Stimulated activated naive B cell treated with anti-CD40 and anti-IgM and Interleukin-4, amounts not matched to agents 10 μg/mL and 1 μg/mL and 100 μg/mL, for 72 hours (primary cell): ENCODE results near the gene LARGE1.

ENCODE experiments used
- ATAC-seq, 2 donors: fragments of 150-1000 bp; cut with Tn5 transposase; replicated peaks; 2 replicates each; pipeline ENCODE4 v1.10.0; 2021; ENCODE audit warnings: moderate library complexity in 1 of 2
- DNase-seq: peaks from one replicate; pipeline ENCODE4 v3.0.0; 2021
- H3K27ac Mint-ChIP-seq: one replicate; pipeline ENCODE4 v1.8.0; 2022; ENCODE audit warnings: mild to moderate bottlenecking, mixed read lengths
- H3K27me3 Mint-ChIP-seq, 2 donors: one replicate each; pipeline ENCODE4 v1.8.0; 2022; ENCODE audit warnings: mixed read lengths in 2 of 2
- H3K36me3 Mint-ChIP-seq, 2 donors: one replicate each; pipeline ENCODE4 v1.8.0; 2022; ENCODE audit warnings: mixed read lengths in 2 of 2, mild to moderate bottlenecking in 1 of 2
- H3K4me1 Mint-ChIP-seq, 2 donors: one replicate each; pipeline ENCODE4 v1.8.0; 2022; ENCODE audit warnings: mixed read lengths in 2 of 2, mild to moderate bottlenecking in 1 of 2
- H3K4me3 Mint-ChIP-seq, 2 donors: one replicate each; pipeline ENCODE4 v1.8.0; 2022; ENCODE audit warnings: mild to moderate bottlenecking in 2 of 2, mixed read lengths in 2 of 2, moderate library complexity in 1 of 2
- H3K9me3 Mint-ChIP-seq, 2 donors: one replicate each; pipeline ENCODE4 v1.8.0; 2022; ENCODE audit warnings: mixed read lengths in 2 of 2, mild to moderate bottlenecking in 1 of 2

LARGE1 gene

DNA sequence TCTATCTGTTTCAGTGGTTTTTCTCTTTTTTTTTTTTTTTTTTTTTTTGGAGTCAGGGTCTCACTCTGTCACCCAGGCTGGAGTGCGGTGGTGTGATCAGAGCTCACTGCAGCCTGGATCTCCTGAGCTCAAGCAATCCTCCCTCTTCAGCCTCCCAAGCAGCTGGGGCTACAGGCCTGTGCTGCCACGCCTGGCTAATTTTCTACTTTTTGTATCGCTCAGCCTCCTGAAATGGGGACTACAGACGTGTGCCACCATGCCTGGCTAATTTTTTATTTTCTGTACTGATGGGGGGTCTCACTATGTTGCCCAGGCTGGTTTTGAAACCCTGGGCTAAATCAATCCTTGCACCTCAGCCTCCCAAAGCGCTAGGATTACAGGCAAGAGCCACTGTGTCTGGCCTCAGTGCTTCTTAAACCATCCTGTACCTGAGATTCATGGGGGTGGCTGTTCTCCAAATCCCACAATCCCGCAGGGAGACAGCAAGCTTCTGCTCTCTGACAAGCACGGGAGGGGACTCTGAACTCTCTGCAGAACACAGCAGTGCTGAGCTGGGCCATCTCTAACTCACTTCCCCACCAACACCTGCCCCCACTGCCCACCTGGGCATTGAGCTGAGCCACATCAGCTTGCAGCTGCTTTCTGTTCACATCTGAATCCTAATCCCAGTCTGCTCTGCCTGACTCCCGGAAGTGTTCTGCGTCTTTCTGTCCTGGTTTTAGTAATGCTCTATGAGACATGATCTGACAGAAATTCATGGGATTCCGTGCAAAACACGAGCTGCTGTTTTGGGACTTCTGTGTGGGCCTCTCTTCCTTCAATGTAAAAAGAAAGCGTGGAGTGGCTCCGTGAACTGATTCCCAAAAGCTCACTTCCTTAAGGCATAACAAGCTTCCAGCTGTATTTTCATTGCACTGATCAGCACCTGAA is 400.0 kb downstream of the LARGE1 start:
- Mint-ChIP-seq H3K4me1 (peaks cover 40 to 63% of the 10 kb centered on the region in 2 donors), H3K36me3 (peaks cover 8 to 18% of the 10 kb centered on the region in 2 donors), H3K9me3 (no peaks in the 10 kb centered on the region), H3K27me3 (no peaks in the 10 kb centered on the region), H3K4me3 (peak overlapping the region; percentile 47 to 62), H3K27ac (peak overlapping the region; percentile 70)
- no peak for DNase-seq
- peak; percentile 40 to 49 for ATAC-seq

DNA sequence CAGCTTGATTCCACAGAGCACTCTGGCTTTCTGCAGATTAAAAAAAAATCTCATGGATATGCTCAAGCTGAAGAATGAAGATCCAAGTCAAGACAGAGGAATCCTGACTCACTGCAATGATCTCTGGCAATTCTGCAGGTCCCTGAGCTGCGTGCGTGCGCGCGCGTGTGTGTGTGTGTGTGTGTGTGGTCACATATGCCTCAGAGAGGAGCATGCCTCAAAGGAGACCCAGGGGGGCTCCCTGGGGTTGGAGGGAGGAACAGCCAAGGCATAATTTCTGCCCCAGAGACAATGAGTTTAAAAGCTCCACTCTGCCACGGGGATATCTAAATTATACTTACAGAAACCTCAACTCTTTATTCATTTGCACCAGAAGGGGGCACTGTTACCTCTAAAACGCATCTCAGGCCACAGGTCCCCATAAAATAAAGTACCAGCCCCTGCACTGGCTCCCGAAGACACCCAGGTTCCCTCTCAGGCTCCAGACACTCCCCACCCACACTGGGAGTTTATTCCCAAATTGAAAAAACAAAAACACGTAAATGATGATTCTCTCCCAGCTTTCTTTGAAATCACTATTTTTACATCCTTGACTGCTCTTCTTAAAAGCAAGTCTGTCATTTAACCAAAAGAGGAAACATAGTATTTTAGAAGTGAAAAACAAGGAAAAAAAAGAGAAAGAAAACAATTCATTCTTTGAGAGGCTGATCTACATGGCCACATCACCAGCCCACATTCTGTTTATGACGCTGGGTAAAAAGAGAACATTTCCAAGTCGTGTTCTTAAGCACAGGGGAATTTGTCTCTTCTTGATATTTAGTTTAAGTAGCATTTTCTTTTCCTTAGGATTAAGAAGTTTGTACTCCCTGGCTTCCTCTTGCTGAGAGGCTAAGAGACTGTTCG is 401.0 kb downstream of the LARGE1 start:
- Mint-ChIP-seq H3K27ac (peak overlapping the region; percentile 70), H3K4me3 (peak overlapping the region; percentile 62), H3K27me3 (no peaks in the 10 kb centered on the region), H3K4me1 (peaks cover 32 to 54% of the 10 kb centered on the region in 2 donors), H3K36me3 (peaks cover 8 to 18% of the 10 kb centered on the region in 2 donors), H3K9me3 (no peaks in the 10 kb centered on the region)
- ATAC-seq = peak; percentile 69 to 73
- DNase-seq = peak; percentile 38

DNA sequence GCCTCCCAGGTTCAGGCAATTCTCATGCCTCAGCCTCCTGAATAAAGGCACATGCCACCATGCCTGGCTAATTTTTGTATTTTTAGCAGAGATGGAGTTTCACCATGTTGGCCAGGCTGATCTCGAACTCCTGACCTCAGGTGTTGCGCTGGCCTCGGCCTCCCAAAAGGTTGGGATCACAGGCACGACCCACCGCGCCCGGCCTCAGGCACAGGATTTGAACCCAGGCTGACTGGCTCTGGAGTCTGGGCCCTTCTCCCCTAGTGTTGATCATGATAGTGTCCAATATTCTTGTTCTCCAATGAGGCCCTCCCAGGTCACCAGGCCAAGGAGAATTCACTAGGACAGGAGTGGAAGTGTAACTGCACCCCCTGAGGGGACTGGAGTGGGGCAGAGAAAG is 401.9 kb downstream of the LARGE1 start:
- H3K27ac Mint-ChIP-seq = peak overlapping the region; percentile 53
- H3K4me1 Mint-ChIP-seq = peaks cover 30 to 45% of the 10 kb centered on the region in 2 donors
- no peak overlapping the region for H3K4me3 Mint-ChIP-seq
- H3K36me3 Mint-ChIP-seq = peaks cover 8 to 18% of the 10 kb centered on the region in 2 donors
- no peaks in the 10 kb centered on the region for H3K9me3 Mint-ChIP-seq
- ATAC-seq (no peak), DNase-seq (no peak)
- no peaks in the 10 kb centered on the region for H3K27me3 Mint-ChIP-seq

DNA sequence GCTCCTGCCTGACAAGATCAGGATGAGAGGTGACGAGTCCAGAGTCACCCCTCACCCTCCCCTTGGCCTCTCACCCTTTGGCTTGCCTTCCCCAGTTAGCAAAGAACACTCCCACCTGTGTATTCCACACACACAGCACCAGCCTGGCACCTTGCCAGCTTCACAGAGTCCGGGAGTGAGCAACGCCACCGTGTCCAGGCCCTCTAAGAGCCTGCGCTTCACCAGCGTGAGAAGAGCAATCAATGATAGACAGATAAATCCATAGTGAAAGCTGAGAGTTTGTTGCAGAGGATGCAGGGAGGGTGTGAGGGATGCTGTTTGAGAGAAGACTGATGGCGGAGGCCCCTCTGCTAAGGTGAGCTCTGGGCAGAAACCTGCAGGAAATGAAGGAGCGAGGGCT is 404.5 kb downstream of the LARGE1 start:
- Mint-ChIP-seq H3K4me3 (no peak overlapping the region), H3K27ac (no peak overlapping the region), H3K4me1 (peaks cover 17 to 21% of the 10 kb centered on the region in 2 donors), H3K9me3 (no peaks in the 10 kb centered on the region), H3K36me3 (peaks cover under 1% of the 10 kb centered on the region in 2 donors), H3K27me3 (no peaks in the 10 kb centered on the region)
- ATAC-seq (no peak), DNase-seq (no peak)

DNA sequence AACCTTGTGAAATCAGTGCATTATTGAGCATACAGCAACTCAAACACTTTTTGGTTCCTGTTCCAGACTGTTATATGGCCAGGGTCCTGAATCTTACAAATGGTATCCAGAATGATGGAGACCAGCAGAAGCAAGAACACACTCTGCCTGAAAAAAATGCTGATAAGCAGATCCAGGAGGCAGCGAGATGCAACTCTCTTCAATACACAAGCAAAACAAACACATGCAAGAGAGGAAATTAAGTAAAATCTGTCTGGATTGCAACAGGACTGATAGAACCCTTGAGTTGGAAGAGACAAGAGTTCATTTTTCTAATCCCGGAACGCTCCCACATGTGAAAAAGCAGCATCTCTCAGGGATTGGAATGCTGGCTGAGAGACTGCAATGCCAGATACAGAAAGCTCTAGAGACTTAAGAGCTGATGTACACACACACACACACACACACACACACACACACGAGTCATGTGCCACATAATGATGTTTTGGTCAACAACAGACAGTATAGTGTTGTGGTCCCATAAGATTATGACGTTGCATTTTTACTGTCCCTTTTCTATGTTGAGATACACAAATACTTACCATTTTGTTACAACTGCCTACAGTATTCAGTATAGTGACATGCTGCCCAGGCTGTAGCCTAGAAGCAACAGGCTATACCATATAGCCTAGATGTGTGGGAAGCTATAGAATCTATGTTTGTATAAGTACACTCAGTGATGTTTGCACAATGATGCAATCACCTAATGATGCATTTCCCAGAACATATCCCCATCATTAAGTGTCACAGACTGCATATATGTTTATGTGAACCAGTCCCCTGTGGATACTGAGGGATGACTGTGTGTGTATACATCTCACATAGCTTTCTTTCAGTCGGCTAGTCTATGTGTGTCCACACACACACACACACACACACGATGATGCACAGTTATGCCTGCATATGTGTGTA is 406.6 kb downstream of the LARGE1 start:
- ATAC-seq = no peak
- no peaks in the 10 kb centered on the region for H3K9me3 Mint-ChIP-seq
- no peak overlapping the region for H3K4me3 Mint-ChIP-seq
- H3K36me3 Mint-ChIP-seq = peaks cover 1 to 3% of the 10 kb centered on the region in 2 donors
- H3K27me3 Mint-ChIP-seq = no peaks in the 10 kb centered on the region
- DNase-seq = no peak
- H3K4me1 Mint-ChIP-seq = peaks cover 0 to 3% of the 10 kb centered on the region in 2 donors
- no peak overlapping the region for H3K27ac Mint-ChIP-seq

DNA sequence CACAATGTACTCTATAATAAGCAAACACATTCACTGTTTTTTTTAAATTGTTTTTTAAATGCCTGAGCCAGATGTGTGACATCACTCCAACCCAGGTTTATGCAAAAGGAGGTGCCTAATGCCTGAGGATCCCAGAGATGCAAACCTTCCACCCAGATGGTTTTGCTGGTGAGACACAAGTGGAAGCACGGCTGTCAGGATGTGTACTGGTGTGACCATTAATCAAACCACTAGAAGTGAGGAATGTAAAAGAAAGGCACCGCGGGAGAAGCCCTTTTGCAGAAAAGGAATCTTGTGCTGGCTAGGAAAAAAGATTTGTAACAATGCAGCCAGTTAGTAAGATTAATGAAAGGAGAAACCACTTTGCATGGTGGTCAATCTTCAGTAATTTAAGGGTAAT is 407.4 kb downstream of the LARGE1 start:
- Mint-ChIP-seq H3K27ac (no peak overlapping the region), H3K36me3 (peaks cover 3 to 4% of the 10 kb centered on the region in 2 donors), H3K4me3 (no peak overlapping the region), H3K9me3 (no peaks in the 10 kb centered on the region), H3K27me3 (no peaks in the 10 kb centered on the region), H3K4me1 (peaks cover 0 to 5% of the 10 kb centered on the region in 2 donors)
- DNase-seq (no peak), ATAC-seq (no peak)

DNA sequence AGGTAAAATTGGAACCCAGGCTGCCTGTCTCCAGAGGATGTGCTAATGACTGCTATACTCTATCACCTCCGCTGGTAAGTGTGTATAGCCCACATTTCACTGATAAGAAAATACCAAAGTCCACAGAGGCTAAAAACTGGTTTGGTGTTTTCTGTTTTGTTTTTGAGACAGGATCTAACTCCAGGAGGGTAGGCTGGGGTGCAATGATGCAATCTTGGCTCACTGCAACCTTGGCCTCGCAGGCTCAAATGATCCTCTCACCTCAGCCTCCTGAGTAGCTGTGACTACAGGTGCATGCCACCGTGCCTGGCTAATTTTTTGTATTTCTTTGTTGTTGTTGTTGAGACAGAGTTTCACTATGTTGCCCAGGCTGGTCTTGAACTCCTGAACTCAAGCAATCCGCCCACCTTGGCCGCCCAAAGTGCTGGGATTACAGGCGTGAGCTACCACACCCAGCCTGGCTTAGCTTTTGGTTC is 409.8 kb downstream of the LARGE1 start:
- Mint-ChIP-seq H3K4me1 (peaks cover 0 to 8% of the 10 kb centered on the region in 2 donors), H3K27ac (no peak overlapping the region), H3K9me3 (no peaks in the 10 kb centered on the region), H3K4me3 (no peak overlapping the region), H3K27me3 (no peaks in the 10 kb centered on the region), H3K36me3 (peaks cover 3 to 4% of the 10 kb centered on the region in 2 donors)
- DNase-seq (no peak), ATAC-seq (no peak)

DNA sequence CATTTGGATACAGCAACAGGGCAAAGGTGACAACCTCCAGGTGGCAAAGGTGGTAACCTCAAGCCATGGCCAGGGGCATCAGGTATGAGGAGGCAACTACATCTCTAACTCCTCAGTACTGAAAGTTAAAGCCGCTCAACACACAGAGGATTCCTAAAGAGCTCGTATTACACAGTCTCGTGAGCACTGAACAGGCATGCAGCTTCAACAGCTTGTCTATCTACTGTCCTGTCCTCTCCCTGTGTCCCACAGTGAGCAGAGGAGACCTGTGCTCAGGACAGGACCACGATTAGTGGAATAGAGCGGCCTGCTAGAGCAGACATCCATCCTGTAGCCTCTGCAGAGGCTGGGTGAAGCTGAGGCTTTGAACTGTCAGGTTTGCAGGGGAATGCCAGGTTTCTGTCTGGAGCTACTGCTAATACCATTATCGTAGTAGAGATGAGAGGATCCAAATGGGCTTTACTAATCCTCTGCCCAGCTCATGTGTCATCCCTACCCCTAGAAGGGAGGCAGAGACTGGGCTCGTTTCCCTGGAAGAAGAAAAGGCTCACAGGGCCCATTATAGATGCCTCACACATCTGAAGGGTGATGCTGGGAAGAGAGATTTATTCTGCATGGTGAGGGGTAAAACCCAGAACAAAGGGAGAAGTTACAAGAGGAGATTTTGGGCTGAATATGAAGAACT is 415.2 kb downstream of the LARGE1 start:
- Mint-ChIP-seq H3K36me3 (peaks cover 6 to 16% of the 10 kb centered on the region in 2 donors), H3K9me3 (no peaks in the 10 kb centered on the region), H3K27ac (no peak overlapping the region), H3K4me3 (no peak overlapping the region), H3K4me1 (peaks cover 0 to 17% of the 10 kb centered on the region in 2 donors), H3K27me3 (peaks cover 0 to 8% of the 10 kb centered on the region in 2 donors)
- no peak for ATAC-seq
- no peak for DNase-seq

DNA sequence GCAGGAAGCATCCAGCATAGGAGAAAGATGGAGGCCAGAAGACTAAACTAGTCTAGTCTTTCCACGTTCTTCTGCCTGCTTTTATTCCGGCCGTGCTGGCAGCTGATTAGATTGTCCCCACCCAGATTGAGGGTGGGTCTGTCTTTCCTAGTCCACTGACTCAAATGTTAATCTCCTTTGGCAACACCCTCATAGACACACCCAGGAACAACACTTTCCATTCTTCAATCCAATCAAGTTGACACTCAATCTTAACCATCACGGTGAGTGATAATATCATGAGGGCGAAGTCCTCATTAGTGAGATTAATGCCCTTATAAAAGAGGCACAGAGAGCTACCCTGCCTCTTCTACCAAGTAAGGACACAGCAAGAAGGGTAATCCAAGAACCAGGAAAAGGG is 424.2 kb downstream of the LARGE1 start:
- H3K4me1 Mint-ChIP-seq = peaks cover 9 to 11% of the 10 kb centered on the region in 2 donors
- H3K27me3 Mint-ChIP-seq = peaks cover 0 to 7% of the 10 kb centered on the region in 2 donors
- H3K36me3 Mint-ChIP-seq = peaks cover 3 to 9% of the 10 kb centered on the region in 2 donors
- DNase-seq (no peak), ATAC-seq (no peak)
- H3K4me3 Mint-ChIP-seq = no peak overlapping the region
- H3K27ac Mint-ChIP-seq = no peak overlapping the region
- no peaks in the 10 kb centered on the region for H3K9me3 Mint-ChIP-seq

DNA sequence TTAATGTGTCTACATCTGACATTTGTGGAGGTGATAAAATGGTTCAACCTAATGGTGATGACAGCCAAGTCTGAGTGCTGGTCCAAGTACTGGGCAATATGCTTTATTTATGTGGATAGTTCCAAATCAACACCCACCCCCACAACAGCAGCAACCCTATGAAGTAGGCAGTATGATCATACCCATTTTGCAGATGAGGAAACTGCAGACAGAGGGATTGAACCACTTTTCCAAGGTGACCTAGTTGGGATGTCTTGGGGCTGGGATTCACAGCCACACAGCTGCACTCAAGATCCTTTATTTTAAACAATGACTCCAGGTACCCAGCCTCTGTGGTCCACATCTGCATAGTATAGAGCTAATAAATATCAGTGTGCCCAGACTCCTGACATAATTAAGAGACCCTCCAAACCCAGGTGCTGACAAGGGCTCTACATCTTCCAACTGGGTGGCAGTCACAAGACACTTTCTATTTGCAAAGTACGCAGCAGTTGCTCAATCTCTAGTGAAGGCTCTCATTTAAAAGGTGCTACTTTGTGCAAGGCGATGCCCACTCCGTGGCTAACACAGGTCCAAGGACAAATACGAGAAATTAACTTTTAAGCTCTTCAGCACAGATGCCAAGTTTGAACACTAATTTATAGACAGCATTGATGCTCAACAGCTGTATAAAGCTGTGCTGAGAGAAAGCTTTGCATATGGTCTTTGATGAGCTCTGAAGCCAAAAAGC is 426.6 kb downstream of the LARGE1 start:
- Mint-ChIP-seq H3K27me3 (no peaks in the 10 kb centered on the region), H3K9me3 (peaks cover 0 to 3% of the 10 kb centered on the region in 2 donors), H3K27ac (no peak overlapping the region), H3K4me3 (no peak overlapping the region), H3K4me1 (peaks cover 8 to 9% of the 10 kb centered on the region in 2 donors), H3K36me3 (peaks cover 11 to 24% of the 10 kb centered on the region in 2 donors)
- DNase-seq = no peak
- no peak for ATAC-seq

DNA sequence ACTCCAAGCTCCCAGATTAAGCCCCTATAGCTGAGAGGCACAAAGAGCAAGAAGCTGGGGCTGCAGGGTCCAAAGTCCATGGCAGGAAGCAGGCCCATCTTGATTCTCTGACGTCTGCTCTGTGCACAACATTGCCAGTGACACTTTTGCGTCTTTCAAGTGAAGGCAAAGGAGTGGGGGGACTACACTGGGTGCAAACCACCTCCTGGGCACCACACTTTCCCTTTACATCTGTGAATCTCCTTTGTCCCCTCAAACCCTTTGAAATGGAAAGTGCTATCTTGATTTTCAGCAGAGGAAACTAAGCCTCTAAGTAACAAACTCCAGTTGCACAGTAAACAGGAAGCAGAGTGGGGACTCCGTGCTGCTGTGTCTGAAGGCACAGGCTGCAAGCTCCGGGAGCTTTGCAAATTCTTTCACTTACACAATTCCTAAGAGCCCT is 428.0 kb downstream of the LARGE1 start:
- Mint-ChIP-seq H3K36me3 (peaks cover 11 to 24% of the 10 kb centered on the region in 2 donors), H3K27ac (no peak overlapping the region), H3K27me3 (no peaks in the 10 kb centered on the region), H3K4me1 (peaks cover 8 to 9% of the 10 kb centered on the region in 2 donors), H3K4me3 (peak overlapping the region in 1 of 2 donors; percentile 31), H3K9me3 (peaks cover 0 to 3% of the 10 kb centered on the region in 2 donors)
- ATAC-seq (no peak), DNase-seq (no peak)

DNA sequence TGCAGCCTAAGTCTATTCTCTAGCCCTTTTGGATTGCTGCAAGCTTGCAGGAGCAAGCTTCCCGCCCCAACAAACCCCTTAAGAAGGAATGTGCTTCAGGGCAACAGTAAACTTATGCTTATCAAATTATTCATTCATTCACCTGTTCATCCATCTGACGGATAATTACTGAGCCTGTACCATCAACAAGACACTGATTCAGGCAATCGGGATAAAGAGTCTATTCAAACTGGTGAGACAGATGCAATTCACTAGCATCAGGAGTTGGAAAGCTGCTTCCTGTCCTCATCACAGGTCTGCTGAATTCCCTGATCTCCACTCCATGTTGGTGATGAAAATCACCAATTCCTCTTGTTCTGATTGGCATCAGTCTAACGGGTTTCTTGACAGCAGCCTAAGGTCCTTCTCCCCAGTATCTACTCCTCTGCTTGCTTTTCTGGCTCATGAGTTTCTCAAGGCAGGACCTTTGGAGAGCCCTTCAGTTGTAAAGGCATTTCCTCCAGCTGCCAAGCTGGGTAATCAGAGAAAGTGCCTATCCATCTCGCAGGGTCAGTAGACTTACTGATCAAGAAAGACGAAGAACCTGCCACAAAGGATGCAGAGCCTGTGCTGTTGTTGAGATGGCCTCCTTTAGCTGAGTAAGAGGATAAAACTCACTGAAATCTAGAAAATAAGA is 433.1 kb downstream of the LARGE1 start:
- H3K27ac Mint-ChIP-seq = no peak overlapping the region
- peaks cover 8 to 24% of the 10 kb centered on the region in 2 donors for H3K36me3 Mint-ChIP-seq
- peaks cover 0 to 3% of the 10 kb centered on the region in 2 donors for H3K9me3 Mint-ChIP-seq
- no peak overlapping the region for H3K4me3 Mint-ChIP-seq
- ATAC-seq (no peak), DNase-seq (no peak)
- no peaks in the 10 kb centered on the region for H3K27me3 Mint-ChIP-seq
- peaks cover 1 to 5% of the 10 kb centered on the region in 2 donors for H3K4me1 Mint-ChIP-seq
